ENCODE results near the gene CHRFAM7A. TPM values are rescaled to one million over a fixed set of nuclear protein-coding genes. Genes with fewer than 3 reads are reported as not detected.
"Not testable (repeated sequence)": the region's sequence is repeated elsewhere in the genome, so short reads cannot be mapped to it uniquely, and the experiment has no call there.

Gene CHRFAM7A
- total RNA-seq (2014; rRNA removed; shearing (Covaris generic)), result not detected in 2 replicates

- H3K9me3 ChIP-seq (replicated peaks); H3K27ac ChIP-seq; DNase-seq (ENCODE audit: low read depth in 1 of 2, low spot score in 2 of 2); H3K4me3 ChIP-seq; H3K27me3 ChIP-seq (replicated peaks); H3K4me1 ChIP-seq (replicated peaks); H3K36me3 ChIP-seq: not testable (repeated sequence)
Measured at GRCh38 chr15:30392766-30393663, at the start of gene CHRFAM7A. TSS of gene CHRFAM7A (minus strand) at chr15:30393540. CDS start at chr15:30383351, 10,189 bp downstream.

- H3K27me3 ChIP-seq (replicated peaks); H3K36me3 ChIP-seq; H3K4me3 ChIP-seq; H3K27ac ChIP-seq; H3K9me3 ChIP-seq (replicated peaks); DNase-seq (ENCODE audit: low read depth in 1 of 2, low spot score in 2 of 2); H3K4me1 ChIP-seq (replicated peaks): not testable (repeated sequence)
Measured at GRCh38 chr15:30438348-30438747, 45.0 kb upstream of the CHRFAM7A start.

GRCh38 chr15:30435878-30436277, 42.5 kb upstream of the CHRFAM7A start:
- H3K4me1 ChIP-seq (replicated peaks); H3K36me3 ChIP-seq; H3K4me3 ChIP-seq; H3K27ac ChIP-seq; DNase-seq (ENCODE audit: low read depth in 1 of 2, low spot score in 2 of 2); H3K9me3 ChIP-seq (replicated peaks); H3K27me3 ChIP-seq (replicated peaks): not testable (repeated sequence)

- not testable (repeated sequence) for H3K4me3 ChIP-seq; H3K4me1 ChIP-seq (replicated peaks); DNase-seq (ENCODE audit: low read depth in 1 of 2, low spot score in 2 of 2); H3K9me3 ChIP-seq (replicated peaks); H3K36me3 ChIP-seq; H3K27ac ChIP-seq; H3K27me3 ChIP-seq (replicated peaks)
Measured at GRCh38 chr15:30420723-30421122, 27.4 kb upstream of the CHRFAM7A start.

GRCh38 chr15:30414160-30414559, 20.8 kb upstream of the CHRFAM7A start, which contains the start of gene GOLGA8R:
TSS of gene GOLGA8R (minus strand) at chr15:30414260. CDS start at chr15:30414162, 98 bp downstream.
- H3K27me3 ChIP-seq (replicated peaks); H3K27ac ChIP-seq; H3K4me3 ChIP-seq; H3K36me3 ChIP-seq; H3K4me1 ChIP-seq (replicated peaks); DNase-seq (ENCODE audit: low read depth in 1 of 2, low spot score in 2 of 2); H3K9me3 ChIP-seq (replicated peaks): not testable (repeated sequence)

GRCh38 chr15:30407636-30408035, 14.3 kb upstream of the CHRFAM7A start:
- H3K4me1 ChIP-seq (replicated peaks); H3K27ac ChIP-seq; H3K27me3 ChIP-seq (replicated peaks): not testable (repeated sequence)

GRCh38 chr15:30398988-30399387, 5.6 kb upstream of the CHRFAM7A start:
- peak in 1 of 2 experiments; percentile 53 for DNase-seq (ENCODE audit: low read depth in 1 of 2, low spot score in 2 of 2)

More at GRCh38 chr15:30407636-30408035, 14.3 kb upstream of the CHRFAM7A start:
- not testable (repeated sequence) for H3K9me3 ChIP-seq (replicated peaks); H3K36me3 ChIP-seq; DNase-seq (ENCODE audit: low read depth in 1 of 2, low spot score in 2 of 2); H3K4me3 ChIP-seq

GRCh38 chr15:30393664-30393991, 288 bp upstream of the CHRFAM7A start:
- DNase-seq (ENCODE audit: low read depth in 1 of 2, low spot score in 2 of 2); H3K27me3 ChIP-seq (replicated peaks); H3K4me1 ChIP-seq (replicated peaks); H3K9me3 ChIP-seq (replicated peaks); H3K36me3 ChIP-seq; H3K27ac ChIP-seq; H3K4me3 ChIP-seq: not testable (repeated sequence)

More at GRCh38 chr15:30398988-30399387, 5.6 kb upstream of the CHRFAM7A start:
- not testable (repeated sequence) for H3K27ac ChIP-seq; H3K9me3 ChIP-seq (replicated peaks); H3K27me3 ChIP-seq (replicated peaks); H3K4me1 ChIP-seq (replicated peaks); H3K36me3 ChIP-seq; H3K4me3 ChIP-seq

- DNase-seq (ENCODE audit: low read depth in 1 of 2, low spot score in 2 of 2); H3K9me3 ChIP-seq (replicated peaks); H3K4me3 ChIP-seq; H3K4me1 ChIP-seq (replicated peaks); H3K36me3 ChIP-seq; H3K27ac ChIP-seq; H3K27me3 ChIP-seq (replicated peaks): not testable (repeated sequence)
Measured at GRCh38 chr15:30386318-30386887, 6.9 kb downstream of the CHRFAM7A start.

GRCh38 chr15:30377082-30377413, 16.3 kb downstream of the CHRFAM7A start:
- H3K4me3 ChIP-seq; H3K27me3 ChIP-seq (replicated peaks); H3K4me1 ChIP-seq (replicated peaks); H3K27ac ChIP-seq; H3K36me3 ChIP-seq; H3K9me3 ChIP-seq (replicated peaks); DNase-seq (ENCODE audit: low read depth in 1 of 2, low spot score in 2 of 2): not testable (repeated sequence)

- not testable (repeated sequence) for H3K36me3 ChIP-seq; H3K27me3 ChIP-seq (replicated peaks); H3K4me3 ChIP-seq; H3K27ac ChIP-seq; H3K9me3 ChIP-seq (replicated peaks); DNase-seq (ENCODE audit: low read depth in 1 of 2, low spot score in 2 of 2); H3K4me1 ChIP-seq (replicated peaks)
Measured at GRCh38 chr15:30376375-30377081, 16.8 kb downstream of the CHRFAM7A start.

- H3K4me3 ChIP-seq; H3K9me3 ChIP-seq (replicated peaks); DNase-seq (ENCODE audit: low read depth in 1 of 2, low spot score in 2 of 2); H3K27ac ChIP-seq; H3K4me1 ChIP-seq (replicated peaks); H3K27me3 ChIP-seq (replicated peaks); H3K36me3 ChIP-seq: not testable (repeated sequence)
Measured at GRCh38 chr15:30375872-30376271, 17.5 kb downstream of the CHRFAM7A start.

GRCh38 chr15:30374862-30375261, 18.5 kb downstream of the CHRFAM7A start:
- H3K36me3 ChIP-seq; H3K27me3 ChIP-seq (replicated peaks); H3K4me1 ChIP-seq (replicated peaks); H3K27ac ChIP-seq; H3K9me3 ChIP-seq (replicated peaks); DNase-seq (ENCODE audit: low read depth in 1 of 2, low spot score in 2 of 2); H3K4me3 ChIP-seq: not testable (repeated sequence)

GRCh38 chr15:30368271-30368670, 25.1 kb downstream of the CHRFAM7A start:
- not testable (repeated sequence) for H3K4me3 ChIP-seq; H3K27me3 ChIP-seq (replicated peaks); H3K4me1 ChIP-seq (replicated peaks); DNase-seq (ENCODE audit: low read depth in 1 of 2, low spot score in 2 of 2); H3K36me3 ChIP-seq; H3K9me3 ChIP-seq (replicated peaks); H3K27ac ChIP-seq

All from SJSA1 (cell line).